Neural cell (in vitro differentiated cells): ENCODE data around the gene OR5K3. TPM values are rescaled to one million over a fixed set of nuclear protein-coding genes. Genes with fewer than 3 reads are reported as not detected.
A peak's percentile ranks its signal among the peaks of the same experiment; 100 is the strongest.

ENCODE experiments used
- H2AFZ ChIP-seq: fragments of 200-600, 300-800 bp; sonication (generic), shearing (Covaris generic); 2 replicates; pipeline ENCODE4 v1.6.0; 2014; ENCODE audit warnings: low read depth, mild to moderate bottlenecking, antibody characterized with exemption, low read length, moderate library complexity
- H3F3A ChIP-seq: fragments of 200-600 bp; shearing (Covaris generic); 2 replicates; pipeline ENCODE4 v1.6.1; 2016; ENCODE audit warnings: mild to moderate bottlenecking, moderate library complexity, mixed read lengths, antibody characterized with exemption, low read length; ENCODE audit not compliant: insufficient read depth, poor library complexity, severe bottlenecking
- H3K27ac ChIP-seq: fragments of 200-600, 300-800 bp; sonication (generic), shearing (Covaris generic); 2 replicates; pipeline ENCODE4 v1.5.1; 2014; ENCODE audit warnings: mild to moderate bottlenecking, low read length, moderate library complexity
- H3K27me3 ChIP-seq: fragments of 300-800, 200-600 bp; sonication (generic), shearing (Covaris generic); 2 replicates; pipeline ENCODE4 v1.6.0; 2014; ENCODE audit warnings: mild to moderate bottlenecking, low read depth, low read length, moderate library complexity; ENCODE audit not compliant: insufficient read depth
- H3K36me3 ChIP-seq: fragments of 300-800, 200-600 bp; sonication (generic), shearing (Covaris generic); 2 replicates; pipeline ENCODE4 v1.5.1; 2014; ENCODE audit warnings: mild to moderate bottlenecking, antibody characterized with exemption, low read length, moderate library complexity; ENCODE audit not compliant: insufficient read depth
- H3K4me2 ChIP-seq: fragments of 300-800, 200-600 bp; sonication (generic), shearing (Covaris generic); 2 replicates; pipeline ENCODE4 v1.6.0; 2014; ENCODE audit warnings: mild to moderate bottlenecking, low read length
- H3K4me3 ChIP-seq: fragments of 300-800, 200-600 bp; sonication (generic), shearing (Covaris generic); 2 replicates; pipeline ENCODE4 v1.5.1; 2014; ENCODE audit warnings: mild to moderate bottlenecking, low read length, moderate library complexity
- H3K79me2 ChIP-seq: fragments of 200-600 bp; shearing (Covaris generic); replicated peaks from 2 replicates; pipeline ENCODE4 v1.6.0; 2014; ENCODE audit warnings: mild to moderate bottlenecking, low read length, moderate library complexity; ENCODE audit not compliant: insufficient read depth
- H3K9ac ChIP-seq: fragments of 300-800, 200-600 bp; sonication (generic), shearing (Covaris generic); 2 replicates; pipeline ENCODE4 v1.6.1; 2016; ENCODE audit warnings: mild to moderate bottlenecking, low read length, mixed read lengths
- H3K9me2 ChIP-seq: fragments of 200-600 bp; shearing (Covaris generic); 2 replicates; pipeline ENCODE4 v1.6.1; 2016; ENCODE audit warnings: mild to moderate bottlenecking, low read length, mixed read lengths; ENCODE audit not compliant: insufficient read depth
- H3K9me3 ChIP-seq: fragments of 200-600, 300-800 bp; sonication (generic), shearing (Covaris generic); 2 replicates; pipeline ENCODE4 v1.6.1; 2016; ENCODE audit warnings: mild to moderate bottlenecking, mixed run types, low read length, moderate library complexity, mixed read lengths
- H4K20me1 ChIP-seq: fragments of 200-600 bp; shearing (Covaris generic); 2 replicates; pipeline ENCODE4 v1.6.1; 2016; ENCODE audit warnings: mild to moderate bottlenecking, mixed run types; ENCODE audit not compliant: insufficient read depth
- EP300 ChIP-seq: fragments of 450-650 bp; conservative IDR thresholded peaks from 2 replicates; pipeline ENCODE4 v1.6.1; 2014; ENCODE audit warnings: antibody characterized with exemption, mild to moderate bottlenecking, moderate library complexity; ENCODE audit not compliant: poor library complexity, severe bottlenecking
- EZH2 ChIP-seq: fragments of 200-600, 300-800 bp; shearing (Covaris generic), sonication (generic); IDR thresholded peaks from 2 replicates; pipeline ENCODE4 v1.6.1; 2014; ENCODE audit warnings: antibody characterized with exemption, low read length, borderline replicate concordance, mild to moderate bottlenecking; ENCODE audit not compliant: insufficient read depth, poor library complexity, severe bottlenecking
- MXI1 ChIP-seq: fragments of 450-650 bp; conservative IDR thresholded peaks from 2 replicates; pipeline ENCODE4 v1.6.1; 2014; ENCODE audit warnings: antibody characterized with exemption, mild to moderate bottlenecking; ENCODE audit not compliant: poor library complexity, severe bottlenecking
- POLR2AphosphoS5 ChIP-seq: IDR thresholded peaks from 2 replicates; pipeline ENCODE4 v1.6.1; 2012
- RAD21 ChIP-seq: fragments of 450-650 bp; conservative IDR thresholded peaks from 2 replicates; pipeline ENCODE4 v1.6.1; 2014; ENCODE audit warnings: antibody characterized with exemption, mild to moderate bottlenecking, moderate library complexity
- SMC3 ChIP-seq: fragments of 450-650 bp; conservative IDR thresholded peaks from 2 replicates; pipeline ENCODE4 v1.6.1; 2014; ENCODE audit warnings: antibody characterized with exemption, mild to moderate bottlenecking, moderate library complexity; ENCODE audit not compliant: poor library complexity
- TAF1 ChIP-seq: IDR thresholded peaks from 2 replicates; pipeline ENCODE4 v1.6.1; 2012; ENCODE audit warnings: low read depth
- polyA plus RNA-seq: library from polyadenylated mRNA; depleted of rRNA; stranded (reverse); fragments of >200 nt; gene quantifications from 2 replicates; pipeline ENCODE4 v1.2.3, GENCODE V29; 2014
- TF ChIP-seq, protein P1 (sequence below): IDR thresholded peaks from 2 replicates; pipeline ENCODE4 v1.6.1; 2012; ENCODE audit warnings: borderline replicate concordance
- TF ChIP-seq, protein P2 (sequence below): fragments of 450-650 bp; IDR thresholded peaks from 2 replicates; pipeline ENCODE4 v1.5.1; 2014; ENCODE audit warnings: antibody characterized with exemption, mild to moderate bottlenecking, moderate library complexity; ENCODE audit not compliant: poor library complexity, severe bottlenecking

Gene OR5K3
- polyA plus RNA-seq, 1 donor from 2014 or later, result not detected

DNA sequence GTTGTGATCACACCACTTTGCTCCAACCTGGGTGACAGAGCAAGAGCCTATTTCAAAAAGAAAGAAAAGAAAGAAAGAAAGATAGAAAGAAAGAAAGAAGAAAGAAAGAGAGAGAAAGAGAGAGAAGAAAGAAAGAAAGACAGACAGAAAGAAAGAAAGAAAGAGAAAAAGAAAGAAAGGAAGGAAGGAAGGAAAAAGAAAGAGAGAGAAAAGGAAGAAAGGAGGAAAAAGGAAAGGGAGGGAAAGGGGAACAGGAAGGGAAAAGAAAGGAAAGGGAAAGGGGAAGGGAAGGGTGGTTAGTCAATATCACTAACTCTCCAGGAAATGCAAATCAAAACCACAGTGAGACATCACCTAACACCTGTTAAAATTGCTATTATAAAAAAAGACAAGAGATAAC, 18.6 kb upstream of the OR5K3 start:
- no peaks in the 10 kb centered on the region for H3K9me3 ChIP-seq
- no peak overlapping the region for H3K27ac ChIP-seq
- no peaks in the 10 kb centered on the region for H3K36me3 ChIP-seq
- H3F3A ChIP-seq, result no peaks in the 10 kb centered on the region
- H3K4me3 ChIP-seq, result no peak overlapping the region
- H3K79me2 ChIP-seq, result no peaks in the 10 kb centered on the region
- no peaks in the 10 kb centered on the region for H3K27me3 ChIP-seq
- no peak overlapping the region for H3K9ac ChIP-seq
- no peak overlapping the region for H3K4me2 ChIP-seq
- H3K9me2 ChIP-seq, result no peaks in the 10 kb centered on the region
- TF ChIP-seq RAD21 (no peak), EZH2 (peak; percentile 52), SMC3 (no peak), MXI1 (no peak)
- no peak overlapping the region for H2AFZ ChIP-seq
- no peaks in the 10 kb centered on the region for H4K20me1 ChIP-seq

DNA sequence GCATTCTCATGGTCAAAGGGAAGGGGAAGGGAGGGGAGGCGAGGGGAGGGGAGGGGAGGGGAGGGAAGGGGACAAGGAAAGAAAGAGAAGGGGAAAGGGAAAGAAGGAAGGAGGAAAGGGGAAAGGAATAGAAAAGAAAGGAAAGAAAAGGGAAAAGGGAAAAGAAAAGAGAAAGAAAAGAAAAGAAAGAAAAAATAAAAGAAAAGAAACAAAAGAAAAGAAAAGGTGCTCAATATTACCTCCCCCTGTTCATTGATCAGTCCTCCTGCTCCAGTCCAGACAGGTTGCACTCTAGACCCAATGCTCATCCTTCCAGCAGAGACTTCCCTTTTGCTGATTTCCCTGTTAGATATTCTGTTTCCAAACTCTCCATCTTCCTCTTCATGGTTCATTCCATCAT, 18.0 kb upstream of the OR5K3 start:
- H3F3A ChIP-seq, result no peaks in the 10 kb centered on the region
- TF ChIP-seq SMC3, result no peak
- TF ChIP-seq TAF1, result no peak
- TF ChIP-seq, protein P1, sequence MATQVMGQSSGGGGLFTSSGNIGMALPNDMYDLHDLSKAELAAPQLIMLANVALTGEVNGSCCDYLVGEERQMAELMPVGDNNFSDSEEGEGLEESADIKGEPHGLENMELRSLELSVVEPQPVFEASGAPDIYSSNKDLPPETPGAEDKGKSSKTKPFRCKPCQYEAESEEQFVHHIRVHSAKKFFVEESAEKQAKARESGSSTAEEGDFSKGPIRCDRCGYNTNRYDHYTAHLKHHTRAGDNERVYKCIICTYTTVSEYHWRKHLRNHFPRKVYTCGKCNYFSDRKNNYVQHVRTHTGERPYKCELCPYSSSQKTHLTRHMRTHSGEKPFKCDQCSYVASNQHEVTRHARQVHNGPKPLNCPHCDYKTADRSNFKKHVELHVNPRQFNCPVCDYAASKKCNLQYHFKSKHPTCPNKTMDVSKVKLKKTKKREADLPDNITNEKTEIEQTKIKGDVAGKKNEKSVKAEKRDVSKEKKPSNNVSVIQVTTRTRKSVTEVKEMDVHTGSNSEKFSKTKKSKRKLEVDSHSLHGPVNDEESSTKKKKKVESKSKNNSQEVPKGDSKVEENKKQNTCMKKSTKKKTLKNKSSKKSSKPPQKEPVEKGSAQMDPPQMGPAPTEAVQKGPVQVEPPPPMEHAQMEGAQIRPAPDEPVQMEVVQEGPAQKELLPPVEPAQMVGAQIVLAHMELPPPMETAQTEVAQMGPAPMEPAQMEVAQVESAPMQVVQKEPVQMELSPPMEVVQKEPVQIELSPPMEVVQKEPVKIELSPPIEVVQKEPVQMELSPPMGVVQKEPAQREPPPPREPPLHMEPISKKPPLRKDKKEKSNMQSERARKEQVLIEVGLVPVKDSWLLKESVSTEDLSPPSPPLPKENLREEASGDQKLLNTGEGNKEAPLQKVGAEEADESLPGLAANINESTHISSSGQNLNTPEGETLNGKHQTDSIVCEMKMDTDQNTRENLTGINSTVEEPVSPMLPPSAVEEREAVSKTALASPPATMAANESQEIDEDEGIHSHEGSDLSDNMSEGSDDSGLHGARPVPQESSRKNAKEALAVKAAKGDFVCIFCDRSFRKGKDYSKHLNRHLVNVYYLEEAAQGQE, result no peak
- no peak for TF ChIP-seq MXI1
- TF ChIP-seq, protein P2, sequence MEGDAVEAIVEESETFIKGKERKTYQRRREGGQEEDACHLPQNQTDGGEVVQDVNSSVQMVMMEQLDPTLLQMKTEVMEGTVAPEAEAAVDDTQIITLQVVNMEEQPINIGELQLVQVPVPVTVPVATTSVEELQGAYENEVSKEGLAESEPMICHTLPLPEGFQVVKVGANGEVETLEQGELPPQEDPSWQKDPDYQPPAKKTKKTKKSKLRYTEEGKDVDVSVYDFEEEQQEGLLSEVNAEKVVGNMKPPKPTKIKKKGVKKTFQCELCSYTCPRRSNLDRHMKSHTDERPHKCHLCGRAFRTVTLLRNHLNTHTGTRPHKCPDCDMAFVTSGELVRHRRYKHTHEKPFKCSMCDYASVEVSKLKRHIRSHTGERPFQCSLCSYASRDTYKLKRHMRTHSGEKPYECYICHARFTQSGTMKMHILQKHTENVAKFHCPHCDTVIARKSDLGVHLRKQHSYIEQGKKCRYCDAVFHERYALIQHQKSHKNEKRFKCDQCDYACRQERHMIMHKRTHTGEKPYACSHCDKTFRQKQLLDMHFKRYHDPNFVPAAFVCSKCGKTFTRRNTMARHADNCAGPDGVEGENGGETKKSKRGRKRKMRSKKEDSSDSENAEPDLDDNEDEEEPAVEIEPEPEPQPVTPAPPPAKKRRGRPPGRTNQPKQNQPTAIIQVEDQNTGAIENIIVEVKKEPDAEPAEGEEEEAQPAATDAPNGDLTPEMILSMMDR, result no peak
- no peak for TF ChIP-seq RAD21
- no peak for TF ChIP-seq EP300
- no peak for TF ChIP-seq EZH2
- TF ChIP-seq POLR2AphosphoS5, result no peak

DNA sequence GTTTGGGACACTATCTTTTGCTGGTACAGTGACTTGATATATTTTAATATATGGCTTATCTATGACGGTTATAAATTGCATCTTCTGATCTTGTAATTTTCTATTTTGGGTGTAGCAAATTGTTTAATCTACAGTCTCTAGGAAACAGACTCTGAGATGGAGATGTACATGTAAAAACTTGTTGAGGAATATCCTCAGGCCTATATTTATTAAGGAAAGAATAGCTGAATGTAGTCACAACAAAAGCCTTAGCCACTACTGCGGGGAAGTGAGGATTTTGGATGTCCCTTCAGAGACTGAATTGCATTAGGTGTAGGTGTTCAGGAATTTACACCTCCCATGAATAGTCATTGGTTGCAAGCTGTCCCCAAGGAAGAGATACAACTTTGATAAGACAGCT, 13.8 kb upstream of the OR5K3 start:
- H3K9me3 ChIP-seq, result no peaks in the 10 kb centered on the region
- H3K9ac ChIP-seq, result no peak overlapping the region
- no peaks in the 10 kb centered on the region for H3K27me3 ChIP-seq
- H3K4me3 ChIP-seq, result no peak overlapping the region
- H3K27ac ChIP-seq, result no peak overlapping the region
- no peaks in the 10 kb centered on the region for H3F3A ChIP-seq
- H3K36me3 ChIP-seq, result no peaks in the 10 kb centered on the region
- H2AFZ ChIP-seq, result no peak overlapping the region
- no peak overlapping the region for H3K4me2 ChIP-seq
- H3K9me2 ChIP-seq, result no peaks in the 10 kb centered on the region
- TF ChIP-seq, protein P1, result no peak
- TF ChIP-seq EP300, result no peak
- no peak for TF ChIP-seq POLR2AphosphoS5
- TF ChIP-seq EZH2, result no peak
- TF ChIP-seq, protein P2, result no peak
- no peak for TF ChIP-seq SMC3
- no peak for TF ChIP-seq RAD21
- no peak for TF ChIP-seq MXI1
- no peak for TF ChIP-seq TAF1
- no peaks in the 10 kb centered on the region for H4K20me1 ChIP-seq
- H3K79me2 ChIP-seq, result no peaks in the 10 kb centered on the region

More for the DNA sequence above, 18.0 kb upstream of the OR5K3 start:
- Histone ChIP-seq H4K20me1 (no peaks in the 10 kb centered on the region), H3K4me2 (no peak overlapping the region), H3K27ac (no peak overlapping the region), H3K27me3 (no peaks in the 10 kb centered on the region), H3K79me2 (no peaks in the 10 kb centered on the region), H2AFZ (no peak overlapping the region), H3K4me3 (no peak overlapping the region), H3K9ac (no peak overlapping the region), H3K36me3 (no peaks in the 10 kb centered on the region), H3K9me3 (no peaks in the 10 kb centered on the region), H3K9me2 (no peaks in the 10 kb centered on the region)
